GM21737 (cell line): ENCODE data around the gene PPFIA1.

Experiments
- ATAC-seq: cut with Tn5 transposase; IDR thresholded peaks from one replicate; pipeline ENCODE4 v1.9.1; 2021; ENCODE audit warnings: mild to moderate bottlenecking, moderate library complexity; ENCODE audit not compliant: unreplicated experiment

Gene PPFIA1

DNA sequence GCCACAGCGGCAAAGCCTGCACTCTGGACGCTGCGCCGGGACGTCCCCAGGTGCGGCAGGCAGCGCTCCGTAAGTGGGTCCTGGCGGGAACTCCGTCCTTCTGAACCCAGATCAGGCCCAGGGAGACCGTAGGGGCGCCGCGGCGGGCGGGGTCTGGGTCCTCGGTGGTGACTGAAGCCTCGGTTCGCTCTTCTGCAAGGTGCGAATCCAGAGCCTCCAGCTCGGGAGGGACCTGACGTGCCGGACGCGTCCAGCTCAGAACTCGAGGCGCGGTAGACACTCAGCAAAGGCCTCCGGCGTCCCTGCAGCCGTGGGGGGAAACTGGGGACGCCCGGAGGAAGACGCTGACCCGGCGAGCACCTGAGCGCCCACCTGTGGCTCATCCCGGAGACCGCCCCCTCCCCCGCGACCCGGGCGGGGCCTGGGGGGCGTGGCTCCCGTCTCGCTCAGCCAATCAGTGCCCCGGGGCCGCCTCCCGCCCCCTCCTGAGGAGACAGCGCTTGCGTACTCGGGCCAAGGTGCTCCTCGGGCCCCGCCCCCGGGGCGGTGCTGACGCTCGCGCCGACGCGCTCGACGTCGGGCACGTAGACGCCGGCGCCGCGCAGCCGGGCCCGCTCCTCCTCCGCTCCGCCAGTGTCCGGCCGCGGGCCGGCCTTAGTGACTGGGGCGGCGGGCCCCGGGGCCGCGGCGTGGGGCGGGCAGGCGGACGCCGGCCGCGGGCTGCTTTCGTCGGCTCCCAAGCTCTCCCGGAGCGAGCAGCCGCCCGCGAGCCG is at the start of gene PPFIA1:
PPFIA1 (plus strand) TSS at position 587 of the 773 bp plus-strand sequence. CDS start 1,483 bp downstream, outside the sequence.
- peak; percentile 90 for ATAC-seq

DNA sequence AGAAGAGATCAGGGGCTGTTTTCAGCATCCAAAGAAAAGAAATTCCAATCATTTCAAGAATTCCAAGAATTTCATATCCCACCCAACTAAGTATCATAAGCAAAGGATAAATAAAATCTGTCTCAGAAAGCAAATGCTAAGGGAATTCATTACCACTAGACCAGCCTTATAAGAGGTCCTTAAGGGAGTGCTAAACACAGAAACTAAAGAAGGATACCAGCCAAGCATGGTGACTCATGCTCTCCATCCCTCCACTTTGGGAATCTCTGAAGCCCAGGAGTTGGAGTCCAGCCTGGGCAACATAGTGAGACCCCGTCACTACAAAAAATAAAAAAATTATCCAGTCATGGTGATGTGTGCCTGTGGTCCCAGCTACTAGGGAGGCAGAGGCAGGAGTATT is 49.6 kb upstream of the PPFIA1 start:
- ATAC-seq = no peak

DNA sequence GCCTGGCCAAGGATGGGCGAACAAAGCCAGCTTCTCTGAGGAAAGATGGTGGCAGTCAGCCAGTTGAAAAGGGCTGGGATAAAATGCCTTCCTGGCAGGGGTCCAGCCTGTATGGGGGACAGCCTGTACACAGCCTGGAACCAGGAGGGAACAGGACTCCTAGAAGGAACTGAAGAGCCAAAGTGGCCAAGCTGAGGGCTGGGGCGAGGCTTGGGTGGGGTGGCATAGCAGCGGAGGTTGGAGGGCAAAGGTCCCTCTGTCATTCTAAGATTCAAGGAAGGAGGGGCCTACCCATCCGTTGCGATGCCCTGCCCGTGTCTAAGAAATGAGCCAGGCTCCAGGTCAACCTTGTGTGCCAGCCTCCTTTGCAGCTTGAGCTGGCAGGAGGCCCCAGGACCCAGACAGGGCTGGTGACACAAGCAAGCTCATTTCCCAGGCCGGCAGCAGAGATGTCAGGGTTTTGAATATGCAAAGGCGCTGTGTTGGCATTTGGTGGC is 44.8 kb upstream of the PPFIA1 start:
- no peak for ATAC-seq

DNA sequence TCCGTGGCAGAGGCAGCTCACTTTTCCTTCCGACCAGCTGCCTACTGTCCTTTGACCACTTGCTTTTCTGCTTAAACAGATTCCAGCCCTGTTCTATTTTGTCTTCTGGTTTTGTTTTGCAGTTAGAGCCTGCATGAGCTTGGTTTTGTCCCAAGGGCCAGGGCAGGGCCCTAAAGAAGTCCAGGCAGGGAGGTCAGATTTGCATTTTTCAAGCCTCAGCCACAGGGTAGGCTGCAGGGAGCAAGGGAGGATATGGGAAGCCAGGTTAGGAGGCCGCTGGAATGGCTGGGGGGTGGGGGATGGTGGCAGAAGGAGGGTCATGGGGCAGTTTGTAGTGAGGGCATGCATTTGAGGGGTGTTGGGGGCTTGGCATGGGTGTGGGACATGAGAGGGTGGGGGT is 44.3 kb upstream of the PPFIA1 start:
- ATAC-seq = no peak

DNA sequence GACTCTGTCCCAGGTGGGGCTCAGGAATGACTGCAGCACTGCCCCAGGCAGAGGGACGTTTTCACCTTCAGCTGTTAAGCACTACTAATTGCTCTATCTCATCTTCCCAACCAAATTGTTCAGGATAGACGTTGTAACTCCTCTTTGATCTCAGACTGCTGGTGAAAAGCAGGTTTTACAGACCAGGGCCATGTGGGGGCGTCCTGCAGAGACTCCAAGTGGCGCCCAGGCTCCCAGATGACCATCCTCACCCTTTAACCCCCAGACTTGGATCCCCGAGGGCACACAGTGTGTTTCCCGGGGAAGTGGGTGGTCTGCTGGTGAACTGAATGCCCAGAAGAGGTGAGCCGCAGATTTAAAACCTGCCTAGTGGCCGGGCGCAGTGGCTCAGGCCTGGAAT is 43.5 kb upstream of the PPFIA1 start:
- ATAC-seq = no peak

DNA sequence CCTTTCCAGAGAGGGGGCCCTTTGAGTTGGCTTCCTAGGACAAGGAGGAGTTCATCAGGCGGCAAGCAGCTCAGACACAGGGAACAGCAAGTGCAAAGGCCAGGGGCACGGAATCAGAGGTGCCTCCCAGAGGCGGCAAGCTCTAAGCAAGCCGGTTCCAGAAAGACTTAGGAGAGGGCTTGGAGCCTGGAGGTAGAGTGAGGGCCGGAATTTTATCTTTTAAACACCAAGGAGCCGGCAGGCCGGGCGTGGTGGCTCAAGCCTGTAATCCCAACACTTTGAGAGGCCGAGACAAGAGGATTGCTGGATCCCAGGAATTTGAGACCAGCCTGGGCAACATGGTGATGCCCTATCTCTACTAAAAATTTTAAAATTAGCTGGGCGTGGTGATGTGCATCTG is 40.8 kb upstream of the PPFIA1 start:
- ATAC-seq = no peak

DNA sequence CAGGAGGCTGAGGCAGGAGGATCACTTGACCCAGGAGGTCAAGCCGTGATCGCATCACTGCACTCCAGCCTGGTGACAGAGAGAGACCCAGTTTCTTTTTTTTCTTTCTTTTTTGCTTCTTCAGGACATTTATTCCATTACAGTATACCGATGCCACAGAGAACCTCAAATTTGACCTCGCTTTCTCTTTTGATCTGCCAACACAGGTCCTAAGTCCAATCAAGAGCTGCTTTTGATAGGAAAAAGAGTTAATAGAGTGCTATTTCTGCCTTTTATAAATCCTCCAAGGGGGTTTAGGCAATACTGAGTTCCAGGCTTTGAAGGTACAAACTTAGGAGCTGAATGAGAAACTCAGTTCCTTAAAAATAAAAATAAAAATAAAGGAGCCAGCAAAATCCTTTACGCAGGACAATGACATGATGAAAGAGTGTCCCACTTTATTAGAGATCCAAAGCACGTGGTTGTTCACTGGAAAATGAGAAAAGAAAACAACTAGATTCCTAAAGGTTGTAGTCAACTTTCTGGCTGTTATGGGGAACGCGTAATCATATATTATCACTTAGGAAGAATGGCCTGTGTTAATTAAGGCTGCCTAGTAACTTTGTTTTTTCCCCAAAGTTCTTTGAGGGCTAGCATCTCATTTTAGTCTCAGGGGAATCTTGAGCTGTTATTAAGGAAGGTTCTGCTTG is 40.2 kb upstream of the PPFIA1 start:
- ATAC-seq = no peak

DNA sequence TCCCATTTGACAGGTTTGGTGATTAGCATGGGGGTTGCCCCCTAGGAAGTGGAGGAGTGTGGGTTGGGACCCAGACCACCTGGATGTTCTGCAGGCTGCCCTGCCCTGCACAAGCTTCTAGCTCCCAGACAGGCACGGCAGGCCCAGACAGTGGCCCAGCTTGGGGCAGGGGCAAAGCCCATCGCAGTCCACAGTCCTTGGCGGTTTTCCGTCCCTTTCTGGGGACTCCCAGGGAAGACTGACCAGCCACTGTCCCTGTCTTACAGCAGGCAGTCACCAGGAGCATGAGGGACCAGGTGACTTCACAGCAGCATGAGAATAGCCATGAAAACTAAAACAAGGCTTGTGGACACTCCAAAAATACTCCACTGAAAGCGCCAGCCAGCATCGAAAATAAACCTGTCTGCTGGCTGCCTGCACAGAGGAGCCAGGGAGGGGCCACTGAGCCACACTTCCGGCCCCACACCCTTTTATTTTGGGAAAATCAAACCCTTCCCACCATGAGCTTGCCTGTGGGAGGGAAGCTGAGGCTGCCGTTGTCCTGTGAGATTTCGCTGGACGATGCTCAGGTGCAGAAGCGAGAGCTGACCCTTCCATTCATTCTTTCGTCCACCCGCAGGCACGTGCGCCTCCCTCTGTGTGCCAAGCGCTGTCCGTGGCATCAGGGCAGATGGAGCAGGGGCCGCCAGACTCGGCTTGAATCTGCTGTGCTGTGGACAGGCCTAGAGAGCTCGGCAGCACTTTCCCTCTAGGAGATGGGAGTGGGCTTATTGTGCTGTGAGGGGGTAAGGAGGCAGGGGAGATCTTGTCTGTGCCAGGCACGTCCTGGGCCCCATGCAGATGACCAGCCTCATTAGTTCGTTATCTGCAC is 39.4 kb upstream of the PPFIA1 start:
- no peak for ATAC-seq

DNA sequence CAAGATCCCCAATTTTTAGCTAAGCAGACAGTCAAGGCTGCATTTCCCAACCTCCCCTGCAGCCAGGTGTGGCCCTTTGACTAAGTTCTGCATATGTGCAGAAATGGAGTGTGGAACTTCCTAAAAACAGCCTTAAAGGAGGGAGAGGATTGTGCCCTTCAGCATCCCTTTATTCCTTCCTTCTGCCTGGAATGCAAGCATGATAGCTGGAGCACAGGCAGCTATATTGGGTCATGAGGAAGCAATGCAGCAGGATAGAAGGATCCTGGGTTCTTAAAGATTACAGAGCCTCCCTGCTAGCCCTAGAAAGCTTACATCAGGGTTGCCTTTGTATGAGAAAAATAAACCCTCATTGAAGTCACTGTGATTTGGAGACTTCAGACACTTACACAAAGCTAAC is 37.5 kb upstream of the PPFIA1 start:
- no peak for ATAC-seq

DNA sequence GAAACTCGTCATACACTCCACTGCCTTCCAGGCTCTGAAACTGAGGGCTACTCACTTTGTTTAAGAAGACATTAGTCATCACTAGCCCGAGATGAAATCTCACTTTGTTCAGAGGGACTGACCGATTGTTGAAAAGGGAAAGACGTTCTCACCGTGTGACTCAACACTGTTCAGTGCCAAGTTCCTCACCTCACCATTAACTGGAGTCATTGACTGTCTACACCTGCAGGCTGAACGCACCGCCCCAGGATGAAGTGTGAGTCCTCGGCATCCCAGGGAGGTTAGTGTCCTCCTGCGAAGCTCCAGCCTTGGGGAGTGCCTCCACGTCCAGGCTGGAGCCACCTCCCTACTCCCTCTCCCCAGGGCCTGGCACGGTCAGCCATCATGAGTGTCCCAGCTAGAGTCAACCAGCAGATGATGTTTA is 37.0 kb upstream of the PPFIA1 start:
- no peak for ATAC-seq

DNA sequence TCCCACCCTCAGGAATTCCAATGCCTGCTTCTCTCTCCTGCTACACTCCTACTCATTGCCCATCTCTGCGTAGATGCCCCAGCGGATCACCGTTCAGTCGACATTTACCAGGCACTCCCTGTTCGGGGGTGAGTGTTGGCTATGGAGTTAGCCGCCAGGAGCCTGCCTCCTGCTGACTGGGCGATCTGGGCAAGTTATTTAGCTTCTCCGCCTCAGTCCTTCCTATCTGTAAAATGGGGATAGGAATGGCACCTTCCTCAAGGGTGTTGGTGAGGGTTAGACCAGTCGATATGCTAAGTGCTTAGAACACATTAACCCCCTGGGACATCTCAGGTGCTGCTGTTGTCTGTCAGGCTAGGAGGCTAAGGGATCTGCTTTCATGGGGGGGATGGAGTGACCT is 36.5 kb upstream of the PPFIA1 start:
- ATAC-seq = no peak

DNA sequence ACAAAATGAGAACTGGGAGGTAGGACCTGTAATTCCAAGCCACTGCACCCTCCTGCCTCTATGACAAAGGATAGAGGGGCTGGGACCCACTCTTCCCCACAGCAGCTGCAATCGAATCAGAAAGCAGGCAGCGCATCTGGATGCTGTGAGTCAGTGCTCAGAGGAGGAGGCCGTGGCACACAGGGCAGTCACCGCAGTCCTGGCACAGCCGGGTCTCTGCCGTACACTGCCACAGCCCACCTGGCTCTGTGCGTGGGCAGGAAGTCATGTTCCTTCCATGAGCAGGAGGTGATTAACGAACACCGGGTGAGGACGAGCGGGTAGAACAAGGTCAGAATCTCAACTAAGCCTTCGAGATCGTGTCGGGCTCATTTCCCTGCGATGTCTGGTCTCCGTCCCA is 30.2 kb upstream of the PPFIA1 start:
- ATAC-seq = no peak

DNA sequence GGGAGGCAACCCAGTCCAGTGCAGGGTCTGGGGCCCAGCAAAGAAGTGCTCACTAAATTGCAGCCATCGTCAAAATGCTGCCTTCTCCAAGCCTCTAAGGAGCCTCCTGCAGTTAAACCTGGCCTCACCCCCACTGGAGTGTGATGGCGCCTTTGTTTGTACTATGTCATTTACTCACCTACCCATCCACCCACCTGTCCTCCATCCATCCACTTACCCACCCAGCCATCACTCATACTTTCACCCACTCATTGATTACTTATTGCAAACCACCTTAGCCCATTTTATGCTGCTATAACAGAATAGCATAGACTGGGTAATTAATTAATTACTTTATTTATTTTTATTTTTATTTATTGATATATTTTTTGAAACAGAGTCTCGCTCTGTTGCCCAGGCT is 28.8 kb upstream of the PPFIA1 start:
- ATAC-seq = no peak

DNA sequence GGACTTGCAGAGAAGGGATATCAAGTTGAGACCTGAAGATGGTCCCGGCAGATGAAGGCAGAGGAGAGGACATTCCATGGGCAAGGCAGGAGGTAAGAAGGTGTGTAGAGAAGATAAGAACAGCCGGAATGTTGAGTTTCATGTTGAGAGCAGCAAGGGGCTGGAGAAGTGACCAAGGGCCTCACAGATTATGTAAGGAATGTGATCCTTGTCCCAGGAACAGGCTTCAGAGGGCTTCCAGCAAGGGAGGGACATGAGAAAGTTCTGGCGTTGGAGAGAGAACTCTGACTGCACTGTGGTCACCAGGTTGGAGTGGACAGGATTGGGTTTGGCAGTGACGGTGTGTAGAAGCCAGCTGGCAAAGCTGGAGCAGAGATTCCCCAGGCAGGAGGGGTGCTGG is 27.6 kb upstream of the PPFIA1 start:
- no peak for ATAC-seq

DNA sequence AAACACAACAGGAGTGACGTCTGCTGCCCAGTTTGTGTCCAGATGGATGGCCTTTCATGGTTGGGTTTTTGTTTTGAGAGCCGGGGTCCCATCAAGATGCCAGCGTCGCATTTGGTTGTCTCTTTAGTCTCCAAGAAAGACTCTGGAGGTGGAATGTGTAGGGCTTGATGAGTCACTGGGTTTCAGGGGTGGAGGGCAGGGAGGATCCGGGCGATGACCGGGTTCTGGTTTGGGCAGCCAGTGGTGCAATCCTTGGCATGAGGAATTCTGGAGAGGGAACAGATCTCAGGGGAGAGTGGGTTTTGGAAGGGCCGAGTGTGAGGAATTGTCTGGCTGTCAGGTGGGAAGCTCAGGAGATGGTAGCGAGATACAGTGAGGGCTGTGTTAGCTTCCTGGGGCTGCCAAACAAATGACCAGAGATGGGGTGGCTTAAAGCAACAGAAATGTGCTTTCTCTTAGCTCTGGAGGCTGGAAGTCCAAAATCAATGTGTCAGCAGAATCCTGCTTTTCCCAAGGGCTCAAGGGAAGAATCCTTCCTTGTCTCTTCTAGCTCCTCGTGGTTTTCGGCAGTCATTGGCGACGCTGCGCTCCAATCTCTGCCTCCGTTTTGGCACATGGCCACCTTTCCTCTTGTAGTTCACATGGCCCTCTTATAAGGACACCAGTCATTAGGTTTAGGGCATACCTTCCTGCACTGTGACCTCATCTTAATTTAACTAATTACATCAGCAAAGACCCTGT is 26.4 kb upstream of the PPFIA1 start:
- no peak for ATAC-seq

DNA sequence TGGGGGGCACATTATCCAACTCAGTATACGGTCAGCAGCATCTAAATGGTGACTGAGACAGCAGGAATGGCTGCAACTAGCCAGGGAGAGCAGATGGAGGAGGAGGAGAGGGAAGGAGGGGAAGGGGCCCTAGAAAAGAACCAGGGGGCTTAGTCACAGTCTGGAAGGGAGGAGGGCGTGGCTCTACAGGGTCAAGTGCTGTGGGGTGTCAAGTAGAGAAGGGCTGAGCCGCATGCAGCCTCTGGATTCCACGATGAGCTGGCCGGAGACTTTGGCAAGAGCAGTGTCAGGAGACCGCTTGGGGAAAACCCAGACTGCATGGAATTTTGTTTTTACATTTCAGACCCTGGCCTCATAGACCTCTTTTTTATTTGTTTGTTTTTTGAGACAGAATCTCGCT is 25.8 kb upstream of the PPFIA1 start:
- no peak for ATAC-seq

DNA sequence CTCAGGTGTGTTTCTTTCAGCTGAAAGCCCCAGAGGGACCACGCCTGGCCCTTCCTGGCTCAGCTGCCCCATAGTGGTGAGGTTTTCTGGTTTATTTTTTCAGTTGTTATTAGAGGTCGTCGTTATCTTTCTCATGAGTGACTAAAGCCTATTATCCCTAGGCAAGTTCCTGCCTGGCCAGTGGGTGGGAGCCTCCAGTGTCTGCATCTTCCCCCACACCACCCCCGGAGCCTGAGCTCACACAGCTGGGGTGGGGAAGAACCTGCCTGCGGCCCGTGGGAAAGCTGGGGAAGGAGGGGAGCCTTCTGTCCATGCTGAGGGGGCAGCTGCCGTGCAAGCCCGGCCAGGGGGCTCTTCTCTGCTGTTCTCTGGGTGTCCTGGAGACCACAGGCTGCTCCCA is 24.3 kb upstream of the PPFIA1 start:
- no peak for ATAC-seq

DNA sequence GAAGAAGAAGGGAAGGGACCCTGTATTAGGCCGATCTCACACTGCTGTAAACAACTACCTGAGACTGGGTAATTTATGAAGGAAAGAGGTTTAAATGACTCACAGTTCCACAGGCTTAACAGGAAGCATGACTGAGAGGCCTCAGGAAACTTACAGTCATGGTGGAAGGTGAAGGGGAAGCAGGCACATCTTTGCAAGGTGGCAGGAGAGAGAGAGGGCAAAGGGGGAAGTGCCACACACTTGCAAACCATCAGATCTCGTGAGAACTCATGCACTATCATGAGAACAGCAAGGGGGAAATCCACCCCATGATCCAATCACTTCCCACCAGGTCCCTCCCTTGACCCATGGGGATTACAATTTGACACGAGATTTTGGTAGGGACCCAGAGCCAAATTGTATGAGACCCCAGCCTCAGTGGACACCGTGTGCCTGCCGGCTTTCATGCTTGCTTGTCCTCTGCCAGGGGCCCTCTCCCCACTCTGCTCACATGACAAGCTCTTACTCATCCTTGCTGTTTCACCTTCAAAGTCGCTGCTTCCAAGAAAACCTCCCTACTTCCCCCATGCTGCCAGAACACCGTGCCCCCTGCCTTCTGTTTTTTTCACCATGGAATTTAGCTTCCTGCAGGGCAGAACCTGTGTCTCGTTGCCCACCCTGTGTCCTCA is 23.3 kb upstream of the PPFIA1 start:
- no peak for ATAC-seq

DNA sequence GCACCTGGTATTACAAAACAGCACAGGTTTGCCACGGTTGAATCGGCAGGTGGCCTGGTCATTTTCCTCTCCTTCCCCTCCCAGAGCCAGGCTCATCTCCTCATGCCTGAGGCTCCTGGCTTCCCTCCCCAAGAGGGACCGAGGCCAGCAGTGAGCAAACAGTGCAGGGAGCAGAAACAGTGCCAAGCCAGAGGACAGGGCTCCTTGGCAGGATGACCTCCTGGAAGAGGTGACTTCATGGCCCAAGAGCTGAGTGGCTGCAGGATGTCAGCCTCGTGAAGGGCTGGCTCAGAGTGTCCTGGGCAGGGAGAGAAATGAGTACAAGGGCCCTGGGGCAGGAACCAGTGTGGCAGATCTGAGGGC is 22.8 kb upstream of the PPFIA1 start:
- no peak for ATAC-seq
